HG02678 (cell line): ENCODE results near the gene BNIP3.
"Not testable (repeated sequence)": the region's sequence is repeated elsewhere in the genome, so short reads cannot be mapped to it uniquely, and the experiment has no call there.

Experiments
- ATAC-seq: cut with Tn5 transposase; IDR thresholded peaks from one replicate; pipeline ENCODE4 v1.9.1; 2021; ENCODE audit warnings: mild to moderate bottlenecking, moderate library complexity; ENCODE audit not compliant: unreplicated experiment

Gene BNIP3

GRCh38 chr10:131933016-131933695 is 48.6 kb downstream of the BNIP3 start:
- ATAC-seq: no peak

DNA sequence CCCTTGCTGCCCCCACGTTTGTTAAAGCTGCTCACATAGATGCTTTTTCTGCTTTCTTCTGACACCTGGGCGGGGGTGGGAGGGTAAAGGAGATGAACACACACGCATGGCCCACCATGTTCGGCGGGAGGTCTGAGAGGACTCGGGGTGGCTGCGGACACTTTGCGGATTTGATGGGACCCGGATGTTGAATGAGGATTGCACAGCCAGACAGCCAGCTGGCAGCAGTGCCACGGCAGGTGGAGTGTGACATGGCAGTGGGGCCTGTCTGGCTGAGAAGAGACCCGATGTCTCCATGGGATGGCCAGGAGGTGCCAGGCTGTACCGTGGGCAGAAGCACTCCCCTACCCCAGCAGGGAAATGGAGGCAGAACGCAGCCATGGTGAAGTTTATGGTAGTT is 49.7 kb downstream of the BNIP3 start:
- no peak for ATAC-seq

DNA sequence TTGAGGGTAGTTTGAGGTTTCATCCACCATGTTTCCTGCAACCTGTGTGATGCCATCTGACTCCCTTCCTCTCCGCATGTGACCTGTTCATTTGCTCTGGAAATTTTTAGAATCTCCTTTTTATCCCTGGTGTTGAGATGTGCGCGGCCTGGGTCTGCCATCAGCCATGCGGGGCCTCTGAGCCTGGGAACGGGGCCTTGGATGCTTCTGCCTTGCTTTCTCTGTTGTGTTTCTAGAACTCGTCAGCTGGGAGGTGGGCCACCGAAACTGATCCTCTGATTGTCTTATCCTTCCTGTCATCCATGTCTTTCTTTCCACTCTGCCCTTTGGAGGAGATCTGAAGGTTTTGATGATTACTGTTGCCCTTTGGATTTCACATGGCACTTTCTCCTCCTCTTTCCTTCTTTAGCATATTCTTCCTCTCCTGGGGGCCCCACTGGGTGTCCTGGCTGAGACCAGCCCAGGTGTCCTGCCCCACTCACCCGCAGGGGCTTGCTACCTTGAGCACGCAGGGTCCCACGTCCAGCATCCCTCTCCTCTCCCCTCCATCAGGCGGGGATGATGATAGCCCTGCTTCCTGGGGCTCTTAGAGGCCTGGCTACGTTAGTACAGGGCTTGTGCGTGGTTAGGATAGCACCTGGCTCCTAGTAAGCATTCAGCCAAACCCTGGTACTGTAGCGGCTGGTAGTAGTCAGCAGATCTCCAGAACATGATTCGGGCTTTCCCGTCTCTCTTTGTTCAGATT is 51.0 kb downstream of the BNIP3 start:
- no peak for ATAC-seq

DNA sequence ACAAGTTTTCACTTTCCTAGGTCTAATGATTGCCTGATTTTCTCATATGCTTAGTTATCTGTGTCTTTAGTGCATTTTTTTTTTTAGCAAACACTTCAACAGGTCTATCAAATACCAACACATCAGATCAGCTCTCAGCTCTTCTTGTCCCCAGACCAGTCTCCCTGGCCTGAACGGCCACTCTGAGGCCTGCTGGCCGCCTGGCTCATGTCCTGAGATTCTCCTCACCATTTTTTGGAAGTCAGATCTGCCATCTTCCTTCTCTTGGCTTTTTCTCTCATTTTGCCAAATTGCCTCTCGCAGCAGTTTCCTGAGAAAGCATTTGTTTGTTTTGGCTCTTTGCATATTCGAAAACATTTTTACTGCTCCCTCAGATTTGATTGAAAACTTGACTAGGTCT is 51.6 kb downstream of the BNIP3 start:
- ATAC-seq: no peak

GRCh38 chr10:131929122-131929845 is 52.4 kb downstream of the BNIP3 start:
- no peak for ATAC-seq

DNA sequence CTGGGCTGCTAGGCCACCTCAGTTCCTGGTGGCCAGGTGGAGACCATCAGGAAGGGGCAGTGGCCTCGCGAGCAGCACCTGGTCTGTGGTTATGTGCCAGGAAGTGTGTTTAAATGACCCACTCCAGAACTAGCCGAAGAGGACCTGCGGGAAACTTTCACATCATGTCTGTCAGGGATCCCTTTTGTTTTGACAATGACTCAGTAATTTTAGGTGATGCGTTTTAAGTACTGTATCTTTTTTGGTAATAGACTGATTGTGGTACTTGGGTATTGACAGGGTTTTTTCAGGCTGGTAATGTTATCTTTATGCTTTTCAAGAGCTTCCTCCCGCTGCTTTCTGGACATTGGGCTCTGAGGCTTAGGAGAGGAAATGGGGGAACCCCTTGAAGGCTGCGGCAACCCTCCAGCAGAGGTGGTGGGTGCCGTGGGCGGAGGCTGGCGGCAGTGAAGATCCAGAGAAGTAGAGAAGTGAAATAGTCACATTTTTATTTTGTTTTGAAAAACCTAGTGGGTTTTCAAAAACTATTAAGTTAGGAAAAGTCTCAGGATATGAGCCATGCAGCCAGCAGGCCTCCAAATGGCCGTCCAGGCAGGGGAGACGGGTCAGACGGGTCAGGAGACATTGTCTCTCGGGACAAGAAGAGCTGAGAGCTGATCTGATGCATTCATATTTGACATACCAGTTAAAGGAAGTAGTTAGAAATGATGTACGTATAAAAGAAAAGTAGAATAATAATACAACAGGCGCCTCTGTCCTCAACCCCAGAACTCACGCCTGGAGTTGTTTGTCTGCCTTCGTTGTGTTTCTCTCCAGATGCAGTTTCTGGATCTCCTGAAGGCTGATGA is 53.3 kb downstream of the BNIP3 start:
- ATAC-seq: peak; percentile 83

GRCh38 chr10:131926743-131927595 is 54.8 kb downstream of the BNIP3 start:
- ATAC-seq: no peak

DNA sequence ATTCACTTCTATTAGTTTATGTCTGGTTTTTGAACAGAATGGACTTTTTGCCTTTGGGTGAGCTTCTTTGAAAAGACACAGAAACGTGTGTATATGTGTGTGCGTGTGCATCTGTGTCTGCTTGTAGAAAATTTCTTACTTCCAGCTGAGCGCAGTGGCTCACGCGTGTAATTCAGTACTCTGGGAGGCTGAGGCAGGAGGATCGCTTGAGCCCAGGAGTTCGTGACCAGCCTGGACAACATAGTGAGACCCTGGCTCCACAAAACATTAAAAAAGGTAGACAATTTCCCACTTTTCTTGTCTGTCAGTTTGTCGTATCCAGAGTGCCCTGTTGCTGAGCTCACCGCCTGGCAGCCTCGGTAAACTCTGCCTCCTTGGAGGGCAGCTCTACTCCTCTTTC is 55.5 kb downstream of the BNIP3 start:
- no peak for ATAC-seq

DNA sequence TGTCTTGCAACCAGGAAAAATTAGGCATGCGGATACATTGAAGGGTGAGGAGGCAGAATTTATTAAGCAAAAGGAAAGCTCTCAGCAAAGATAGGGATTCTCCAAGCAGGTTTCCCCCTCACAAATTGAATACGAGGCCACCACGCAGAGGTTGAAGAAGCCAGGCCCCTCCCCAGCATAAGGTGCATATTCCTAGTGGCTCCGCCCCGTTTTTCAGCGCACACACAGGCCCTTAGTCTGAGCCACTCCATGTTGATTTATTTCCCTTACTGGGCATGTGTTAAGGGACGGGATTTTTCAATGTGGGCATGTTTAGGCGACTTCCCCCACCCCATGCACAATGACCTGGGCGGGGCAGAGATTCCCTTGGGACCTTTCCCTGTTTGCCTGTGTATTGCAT is 56.0 kb downstream of the BNIP3 start:
- no peak for ATAC-seq

DNA sequence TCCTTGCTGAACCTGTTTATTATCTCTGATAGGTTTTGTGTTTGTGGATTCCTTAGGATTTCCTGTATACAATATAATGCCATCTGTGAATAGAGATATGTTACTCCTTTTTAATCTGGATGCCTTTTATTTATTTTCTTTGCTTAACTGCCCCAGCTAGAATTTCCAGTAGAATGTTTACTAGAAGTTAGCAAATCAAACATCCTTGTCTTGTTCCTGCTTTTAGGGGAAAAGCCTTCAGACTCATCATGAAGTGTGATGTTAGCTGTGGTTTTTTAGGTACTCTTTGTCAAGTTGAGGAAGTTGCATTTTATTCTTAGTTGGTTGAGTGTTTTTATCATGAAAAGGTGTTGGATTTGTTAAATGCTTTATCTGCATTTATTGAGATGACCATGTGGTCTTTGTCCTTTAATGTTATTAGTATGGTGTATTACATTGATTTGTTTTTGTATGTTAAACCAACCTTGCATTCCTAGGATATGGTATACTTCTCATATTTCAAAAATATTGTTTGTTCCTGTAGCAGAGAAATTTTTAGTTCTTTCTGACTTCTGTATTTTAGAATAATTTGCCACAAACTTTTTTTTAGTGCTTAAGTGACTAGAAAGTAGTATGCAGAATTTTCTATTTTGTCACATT is 56.6 kb downstream of the BNIP3 start:
- no peak for ATAC-seq

DNA sequence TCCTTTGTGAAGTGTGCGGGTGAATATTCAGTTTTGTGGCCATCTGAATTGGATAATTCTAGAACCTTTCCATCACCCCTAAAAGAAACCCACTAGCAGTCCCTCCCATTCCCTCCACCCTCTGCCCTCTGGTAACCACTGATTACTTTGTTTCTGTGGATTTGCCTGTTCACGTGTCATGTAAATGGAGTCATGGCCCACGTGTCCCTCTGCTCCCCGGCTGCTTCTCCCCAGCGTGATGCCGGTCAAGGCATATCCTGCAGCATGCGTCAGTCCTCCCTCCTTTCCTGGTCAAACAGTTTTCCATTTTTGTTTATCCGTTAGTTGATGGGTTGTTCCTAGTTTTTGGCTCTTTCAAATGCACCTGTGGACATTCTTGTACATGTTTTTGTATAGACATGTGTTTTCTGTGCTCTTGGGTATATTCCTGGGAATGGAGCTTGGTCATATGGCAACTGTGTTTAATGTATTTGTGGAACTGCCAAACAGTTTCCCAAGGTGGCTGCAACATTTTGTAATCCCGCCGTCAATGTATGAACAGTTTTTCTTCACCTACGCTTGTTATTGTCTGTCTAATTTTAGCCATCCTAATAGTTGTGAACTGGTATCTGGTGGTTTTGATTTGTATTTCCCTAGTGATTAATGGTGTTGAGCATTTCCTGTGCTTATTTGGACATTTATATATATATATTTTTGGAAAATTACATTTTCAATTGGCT is 58.5 kb downstream of the BNIP3 start:
- ATAC-seq: no peak

DNA sequence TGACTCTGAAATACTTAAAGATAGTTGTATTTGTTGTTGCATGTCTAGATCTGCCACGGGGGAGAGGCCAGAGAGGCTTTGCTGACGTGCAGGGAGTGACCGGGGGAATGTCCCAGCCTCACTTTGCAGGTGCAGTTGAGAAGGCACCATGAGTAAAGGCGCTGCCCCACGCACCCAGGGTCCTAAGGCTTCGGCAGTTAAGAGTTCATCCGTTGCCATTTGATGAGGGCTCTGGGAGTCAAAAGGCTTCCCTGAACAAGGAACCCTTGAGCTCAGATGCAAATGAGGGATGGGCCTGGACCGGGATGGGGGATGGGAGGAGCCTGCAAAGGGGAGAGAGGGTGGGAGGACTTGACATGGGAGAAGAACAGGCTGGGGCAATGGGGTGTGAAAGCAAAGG is 60.5 kb downstream of the BNIP3 start:
- ATAC-seq: peak; percentile 92

GRCh38 chr10:131920693-131921092 is 61.0 kb downstream of the BNIP3 start:
- no peak for ATAC-seq

- ATAC-seq: no peak
These were observed 61.6 kb downstream of the BNIP3 start for GRCh38 chr10:131920151-131920550.

- ATAC-seq: not testable (repeated sequence)
These were observed 62.3 kb downstream of the BNIP3 start for GRCh38 chr10:131919461-131919860.
